Peyer's patch (tissue), 4 donors: ENCODE results near the gene SNED1.

Source experiments
- POLR2A ChIP-seq, 2 donors: fragments of 450-650 bp; IDR thresholded peaks; one replicate each; pipeline ENCODE4 v1.5.1; 2017; ENCODE audit warnings: antibody characterized with exemption in 2 of 2, mild to moderate bottlenecking in 2 of 2, moderate library complexity in 2 of 2
- TF ChIP-seq, protein P1 (sequence below), 6 experiments: fragments of 450-650 bp in 4 of 6; fragments of 200-600 bp in 2 of 6; sonication (generic) in 1 of 6; IDR thresholded peaks; one replicate each; pipeline ENCODE4 v1.5.1; 2017 to 2019; ENCODE audit warnings: antibody characterized with exemption in 6 of 6, mild to moderate bottlenecking in 3 of 6, moderate library complexity in 1 of 6

DNA sequence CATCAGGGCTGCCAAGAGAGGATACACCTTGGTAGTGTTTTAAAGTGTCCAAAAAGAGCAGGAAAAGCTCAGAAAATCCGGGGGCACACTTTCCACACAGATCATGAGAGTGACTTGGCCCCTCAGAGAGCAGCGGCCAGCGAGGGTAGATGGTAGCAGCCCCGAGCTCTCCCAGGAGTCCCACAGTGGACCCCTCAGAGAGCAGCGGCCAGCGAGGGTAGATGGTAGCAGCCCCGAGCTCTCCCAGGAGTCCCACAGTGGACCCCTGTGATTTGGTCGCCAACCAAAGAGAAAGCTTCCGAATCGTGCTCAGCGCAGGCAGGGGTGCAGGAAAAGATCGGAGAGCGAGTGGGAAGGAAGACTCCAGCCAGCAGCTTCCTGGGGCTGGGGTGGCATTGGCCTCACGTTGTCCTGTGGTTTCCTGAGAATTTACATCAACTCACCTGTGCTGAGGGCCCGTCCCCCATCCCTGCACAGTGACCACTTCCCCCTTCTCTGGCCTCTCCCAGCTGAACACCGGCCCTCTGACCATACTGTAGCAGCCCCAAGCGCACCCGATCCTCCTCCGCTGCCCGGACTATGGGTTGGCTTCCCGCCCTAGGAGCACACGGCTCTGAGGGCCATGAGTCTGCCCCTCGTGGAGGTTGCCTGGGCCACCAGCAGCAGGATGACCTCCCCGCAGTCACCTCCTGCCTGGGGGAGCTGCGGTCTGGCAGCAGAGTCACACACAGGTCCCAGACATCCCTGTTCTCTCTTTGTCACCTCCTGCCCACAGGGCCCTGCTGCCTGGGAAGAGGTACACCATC, 69.9 kb downstream of the SNED1 start:
- TF ChIP-seq, protein P1, sequence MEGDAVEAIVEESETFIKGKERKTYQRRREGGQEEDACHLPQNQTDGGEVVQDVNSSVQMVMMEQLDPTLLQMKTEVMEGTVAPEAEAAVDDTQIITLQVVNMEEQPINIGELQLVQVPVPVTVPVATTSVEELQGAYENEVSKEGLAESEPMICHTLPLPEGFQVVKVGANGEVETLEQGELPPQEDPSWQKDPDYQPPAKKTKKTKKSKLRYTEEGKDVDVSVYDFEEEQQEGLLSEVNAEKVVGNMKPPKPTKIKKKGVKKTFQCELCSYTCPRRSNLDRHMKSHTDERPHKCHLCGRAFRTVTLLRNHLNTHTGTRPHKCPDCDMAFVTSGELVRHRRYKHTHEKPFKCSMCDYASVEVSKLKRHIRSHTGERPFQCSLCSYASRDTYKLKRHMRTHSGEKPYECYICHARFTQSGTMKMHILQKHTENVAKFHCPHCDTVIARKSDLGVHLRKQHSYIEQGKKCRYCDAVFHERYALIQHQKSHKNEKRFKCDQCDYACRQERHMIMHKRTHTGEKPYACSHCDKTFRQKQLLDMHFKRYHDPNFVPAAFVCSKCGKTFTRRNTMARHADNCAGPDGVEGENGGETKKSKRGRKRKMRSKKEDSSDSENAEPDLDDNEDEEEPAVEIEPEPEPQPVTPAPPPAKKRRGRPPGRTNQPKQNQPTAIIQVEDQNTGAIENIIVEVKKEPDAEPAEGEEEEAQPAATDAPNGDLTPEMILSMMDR (IDR thresholded peaks at IDR 0.05) = no peak
- TF ChIP-seq POLR2A (IDR thresholded peaks at IDR 0.05) = no peak
